ENCODE measurements around the gene PCOLCE2.
A peak's percentile ranks its signal among the peaks of the same experiment; 100 is the strongest.

The PCOLCE2 gene

GRCh38 chr3:142863930-142864920, 24.7 kb downstream of the PCOLCE2 start:
- DNase-seq (ENCODE audit: low read depth): no peak

GRCh38 chr3:142863010-142863817, 25.7 kb downstream of the PCOLCE2 start:
- peak; percentile 41 for DNase-seq (ENCODE audit: low read depth)

GRCh38 chr3:142861926-142862325, 27.0 kb downstream of the PCOLCE2 start:
- DNase-seq (ENCODE audit: low read depth): no peak

- DNase-seq (ENCODE audit: low read depth): no peak
These were observed 30.8 kb downstream of the PCOLCE2 start for GRCh38 chr3:142858043-142858442.

- DNase-seq (ENCODE audit: low read depth): peak; percentile 61
These were observed 31.8 kb downstream of the PCOLCE2 start for GRCh38 chr3:142857056-142857455.

GRCh38 chr3:142853270-142854168, 35.4 kb downstream of the PCOLCE2 start:
- DNase-seq (ENCODE audit: low read depth): peak; percentile 95

- DNase-seq (ENCODE audit: low read depth): peak; percentile 62
These were observed 36.9 kb downstream of the PCOLCE2 start for GRCh38 chr3:142852009-142852408.

- peak; percentile 97 for DNase-seq (ENCODE audit: low read depth)
These were observed 38.4 kb downstream of the PCOLCE2 start for GRCh38 chr3:142850395-142851023.

- peak; percentile 25 for DNase-seq (ENCODE audit: low read depth)
These were observed 39.7 kb downstream of the PCOLCE2 start for GRCh38 chr3:142849148-142849547.

- no peak for DNase-seq (ENCODE audit: low read depth)
These were observed 41.9 kb downstream of the PCOLCE2 start for GRCh38 chr3:142846779-142847577.

GRCh38 chr3:142844339-142844977, 44.4 kb downstream of the PCOLCE2 start:
- DNase-seq (ENCODE audit: low read depth): peak; percentile 84

GRCh38 chr3:142839831-142840230, 49.1 kb downstream of the PCOLCE2 start:
- DNase-seq (ENCODE audit: low read depth): no peak

- DNase-seq (ENCODE audit: low read depth): no peak
These were observed 51.4 kb downstream of the PCOLCE2 start for GRCh38 chr3:142837526-142837925.

GRCh38 chr3:142828703-142829305, 60.1 kb downstream of the PCOLCE2 start:
- peak; percentile 85 for DNase-seq (ENCODE audit: low read depth)

- no peak for DNase-seq (ENCODE audit: low read depth)
These were observed 69.7 kb downstream of the PCOLCE2 start for GRCh38 chr3:142819179-142819578.

- no peak for DNase-seq (ENCODE audit: low read depth)
These were observed 70.2 kb downstream of the PCOLCE2 start for GRCh38 chr3:142818651-142819050.

GRCh38 chr3:142817897-142818296, 71.0 kb downstream of the PCOLCE2 start:
- DNase-seq (ENCODE audit: low read depth): no peak

- DNase-seq (ENCODE audit: low read depth): no peak
These were observed 71.5 kb downstream of the PCOLCE2 start for GRCh38 chr3:142817356-142817755.

GRCh38 chr3:142815803-142816202, 73.1 kb downstream of the PCOLCE2 start:
- no peak for DNase-seq (ENCODE audit: low read depth)
